Measurements from ENCODE around the gene SMG6. TPM values are rescaled to one million over a fixed set of nuclear protein-coding genes. Genes with fewer than 3 reads are reported as not detected.

SMG6 gene
- total and polyA plus RNA-seq, 2 donors (not counting 3 experiments of a cell fraction or from before 2014, with no cell fraction given) = 40.1 to 42.2 TPM

DNA sequence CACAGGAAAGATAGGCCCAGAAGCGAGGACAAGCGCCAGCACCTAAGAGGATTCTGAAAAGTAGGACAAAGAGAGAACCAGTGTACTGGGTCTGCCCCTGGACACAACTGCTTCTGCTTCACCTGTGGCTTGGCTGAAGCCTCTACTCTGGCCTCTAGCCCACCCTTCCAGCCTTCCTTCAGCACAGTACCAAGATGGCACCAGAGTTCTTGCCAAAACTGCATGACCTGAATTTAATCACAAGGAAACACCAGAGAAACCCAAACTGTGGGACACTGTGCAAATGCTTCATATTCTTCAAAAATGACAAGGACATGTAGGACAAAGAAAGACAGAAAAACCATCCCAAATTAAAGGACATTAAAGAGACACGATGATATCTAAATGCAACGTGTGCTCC lies 116.6 kb downstream of the SMG6 start:
- dilution Hi-C loops (cut with MboI; ENCODE audit: extremely low pct_ligation_motif_present, low sequenced_read_pairs) (no loop called here), intact Hi-C loops (cut with micrococcal nuclease) (no loop called here)
- Histone ChIP-seq H3K9ac (replicated peaks; ENCODE audit: extremely low read depth, insufficient read depth, low read length) (no peak overlapping the region), H3K4me2 (ENCODE audit: insufficient read depth, low read length) (no peak overlapping the region), H3K27ac (ENCODE audit: insufficient read depth, low read depth, low read length) (no peak overlapping the region), H3K9me3 (replicated peaks; ENCODE audit: control insufficient read depth, insufficient read depth, low read length) (no peaks in the 10 kb centered on the region), H3K4me3 (replicated peaks in 1 of 3; ENCODE audit: insufficient read depth in 1 of 3, low read depth in 1 of 3, low read length in 3 of 3) (no peak overlapping the region), H3K36me3 (ENCODE audit: control insufficient read depth in 2 of 2, extremely low read depth in 1 of 2, insufficient read depth in 2 of 2, low read length in 2 of 2) (peaks cover 0 to 7% of the 10 kb centered on the region in 2 experiments), H3K4me1 (ENCODE audit: control insufficient read depth, extremely low read depth, insufficient read depth, low read length) (peaks cover 28% of the 10 kb centered on the region), H3K27me3 (ENCODE audit: control insufficient read depth in 2 of 2, insufficient read depth in 2 of 2, low read length in 2 of 2) (no peaks in the 10 kb centered on the region), H3K79me2 (ENCODE audit: control insufficient read depth, insufficient read depth, low read length) (no peaks in the 10 kb centered on the region), H4K20me1 (replicated peaks; ENCODE audit: control insufficient read depth, extremely low read depth, insufficient read depth, low read length) (no peaks in the 10 kb centered on the region), H3K9me1 (replicated peaks; ENCODE audit: control insufficient read depth, extremely low read depth, insufficient read depth, low read length) (no peaks in the 10 kb centered on the region), H2AFZ (ENCODE audit: low read depth, low read length) (no peak overlapping the region)
- ChIA-PET CTCF (no interaction called here), POLR2A (no interaction called here)
- no TSS peak for BruUV-seq (replicated peaks)
- TF ChIP-seq POLR2A (IDR thresholded peaks at IDR 0.05; ENCODE audit: low read depth, low read length) (no peak), POLR2AphosphoS5 (IDR thresholded peaks at IDR 0.05; ENCODE audit: insufficient read depth, low read depth, low read length) (no peak), JUN (IDR thresholded peaks at IDR 0.05; ENCODE audit: borderline replicate concordance, insufficient read depth, insufficient read length, low read depth) (no peak), GATA2 (IDR thresholded peaks at IDR 0.05; ENCODE audit: insufficient read depth, insufficient read length, low read depth, low read length) (no peak), FOS (IDR thresholded peaks at IDR 0.05; ENCODE audit: borderline replicate concordance, insufficient read depth, low read length) (no peak), EZH2 (IDR thresholded peaks at IDR 0.05; ENCODE audit: borderline replicate concordance, low read depth, low read length, severe bottlenecking) (no peak), MYC (IDR thresholded peaks at IDR 0.05; ENCODE audit: low read depth, low read length) (no peak)
- TF ChIP-seq, protein P1, sequence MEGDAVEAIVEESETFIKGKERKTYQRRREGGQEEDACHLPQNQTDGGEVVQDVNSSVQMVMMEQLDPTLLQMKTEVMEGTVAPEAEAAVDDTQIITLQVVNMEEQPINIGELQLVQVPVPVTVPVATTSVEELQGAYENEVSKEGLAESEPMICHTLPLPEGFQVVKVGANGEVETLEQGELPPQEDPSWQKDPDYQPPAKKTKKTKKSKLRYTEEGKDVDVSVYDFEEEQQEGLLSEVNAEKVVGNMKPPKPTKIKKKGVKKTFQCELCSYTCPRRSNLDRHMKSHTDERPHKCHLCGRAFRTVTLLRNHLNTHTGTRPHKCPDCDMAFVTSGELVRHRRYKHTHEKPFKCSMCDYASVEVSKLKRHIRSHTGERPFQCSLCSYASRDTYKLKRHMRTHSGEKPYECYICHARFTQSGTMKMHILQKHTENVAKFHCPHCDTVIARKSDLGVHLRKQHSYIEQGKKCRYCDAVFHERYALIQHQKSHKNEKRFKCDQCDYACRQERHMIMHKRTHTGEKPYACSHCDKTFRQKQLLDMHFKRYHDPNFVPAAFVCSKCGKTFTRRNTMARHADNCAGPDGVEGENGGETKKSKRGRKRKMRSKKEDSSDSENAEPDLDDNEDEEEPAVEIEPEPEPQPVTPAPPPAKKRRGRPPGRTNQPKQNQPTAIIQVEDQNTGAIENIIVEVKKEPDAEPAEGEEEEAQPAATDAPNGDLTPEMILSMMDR (IDR thresholded peaks at IDR 0.05; ENCODE audit: extremely low read depth in 1 of 2, insufficient read depth in 1 of 2, low read depth in 1 of 2, low read length in 2 of 2) = no peak
- TF ChIP-seq, protein P2, sequence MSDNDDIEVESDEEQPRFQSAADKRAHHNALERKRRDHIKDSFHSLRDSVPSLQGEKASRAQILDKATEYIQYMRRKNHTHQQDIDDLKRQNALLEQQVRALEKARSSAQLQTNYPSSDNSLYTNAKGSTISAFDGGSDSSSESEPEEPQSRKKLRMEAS (IDR thresholded peaks at IDR 0.05; ENCODE audit: insufficient read depth, insufficient read length) = no peak
- no peak for FAIRE-seq
- DNase-seq (ENCODE audit: low read depth, low spot score) = no peak
